ENCODE results near the gene KCNQ5. TPM values are rescaled to one million over a fixed set of nuclear protein-coding genes. Genes with fewer than 3 reads are reported as not detected.
A peak's percentile ranks its signal among the peaks of the same experiment; 100 is the strongest.

KCNQ5 gene
- total RNA-seq, 1 experiment from 2014 or later = 4.4 TPM

- DNase-seq (ENCODE audit: low read depth) = no peak
Measured at GRCh38 chr6:72999995-73000394, 378.1 kb downstream of the KCNQ5 start.

GRCh38 chr6:73000460-73000859 is 378.6 kb downstream of the KCNQ5 start:
- DNase-seq (ENCODE audit: low read depth) = no peak

- DNase-seq (ENCODE audit: low read depth) = no peak
Measured at GRCh38 chr6:73002588-73002987, 380.7 kb downstream of the KCNQ5 start.

GRCh38 chr6:73003302-73003701 is 381.4 kb downstream of the KCNQ5 start:
- DNase-seq (ENCODE audit: low read depth) = no peak

- no peak for DNase-seq (ENCODE audit: low read depth)
Measured at GRCh38 chr6:73004231-73004630, 382.4 kb downstream of the KCNQ5 start.

- no peak for DNase-seq (ENCODE audit: low read depth)
Measured at GRCh38 chr6:73004861-73005260, 383.0 kb downstream of the KCNQ5 start.

GRCh38 chr6:73006146-73006545 is 384.3 kb downstream of the KCNQ5 start:
- no peak for DNase-seq (ENCODE audit: low read depth)

- no peak for DNase-seq (ENCODE audit: low read depth)
Measured at GRCh38 chr6:73011945-73012344, 390.1 kb downstream of the KCNQ5 start.

GRCh38 chr6:73017476-73017875 is 395.6 kb downstream of the KCNQ5 start:
- no peak for DNase-seq (ENCODE audit: low read depth)

- DNase-seq (ENCODE audit: low read depth) = peak; percentile 16
Measured at GRCh38 chr6:73024598-73024997, 402.7 kb downstream of the KCNQ5 start.

- DNase-seq (ENCODE audit: low read depth) = no peak
Measured at GRCh38 chr6:73027691-73028090, 405.8 kb downstream of the KCNQ5 start.

GRCh38 chr6:73028124-73028766 is 406.4 kb downstream of the KCNQ5 start:
- DNase-seq (ENCODE audit: low read depth) = no peak

GRCh38 chr6:73028893-73029450 is 407.1 kb downstream of the KCNQ5 start:
- no peak for DNase-seq (ENCODE audit: low read depth)

- peak; percentile 49 for DNase-seq (ENCODE audit: low read depth)
Measured at GRCh38 chr6:73030257-73030656, 408.4 kb downstream of the KCNQ5 start.

- no peak for DNase-seq (ENCODE audit: low read depth)
Measured at GRCh38 chr6:73030791-73031782, 409.2 kb downstream of the KCNQ5 start.

GRCh38 chr6:73032586-73032985 is 410.7 kb downstream of the KCNQ5 start:
- peak; percentile 69 for DNase-seq (ENCODE audit: low read depth)

GRCh38 chr6:73036689-73037088 is 414.8 kb downstream of the KCNQ5 start:
- no peak for DNase-seq (ENCODE audit: low read depth)

GRCh38 chr6:73041051-73041450 is 419.2 kb downstream of the KCNQ5 start:
- DNase-seq (ENCODE audit: low read depth) = no peak

GRCh38 chr6:73042892-73043291 is 421.0 kb downstream of the KCNQ5 start:
- no peak for DNase-seq (ENCODE audit: low read depth)

- DNase-seq (ENCODE audit: low read depth) = no peak
Measured at GRCh38 chr6:73043446-73043845, 421.6 kb downstream of the KCNQ5 start.

GRCh38 chr6:73045609-73046008 is 423.7 kb downstream of the KCNQ5 start:
- DNase-seq (ENCODE audit: low read depth) = no peak

GRCh38 chr6:73047801-73048200 is 425.9 kb downstream of the KCNQ5 start:
- no peak for DNase-seq (ENCODE audit: low read depth)

All from Daoy (cell line).